Adipocyte (in vitro differentiated cells): Measurements from ENCODE around the gene IDH1.
A peak's percentile ranks its signal among the peaks of the same experiment; 100 is the strongest.

Source experiments
- DNase-seq: peaks from one replicate; pipeline ENCODE4 v3.0.0-alpha.2; 2015; ENCODE audit warnings: low read depth
- H3K27me3 ChIP-seq: replicated peaks from 2 replicates; pipeline ENCODE4 v1.7.0; 2013; ENCODE audit warnings: mild to moderate bottlenecking, low read length, moderate library complexity; ENCODE audit not compliant: control insufficient read depth, insufficient read depth
- H3K36me3 ChIP-seq: 2 replicates; pipeline ENCODE4 v1.7.0; 2013; ENCODE audit warnings: low read length, mild to moderate bottlenecking, moderate library complexity; ENCODE audit not compliant: control insufficient read depth, insufficient read depth, severe bottlenecking
- H3K4me1 ChIP-seq: 2 replicates; pipeline ENCODE4 v1.7.0; 2013; ENCODE audit warnings: mild to moderate bottlenecking, low read length, moderate library complexity; ENCODE audit not compliant: control insufficient read depth, insufficient read depth
- H3K4me3 ChIP-seq: 2 replicates; pipeline ENCODE4 v1.7.0; 2013; ENCODE audit warnings: mild to moderate bottlenecking, low read length, moderate library complexity
- H3K9ac ChIP-seq: 2 replicates; pipeline ENCODE4 v1.7.0; 2013; ENCODE audit warnings: mild to moderate bottlenecking, low read length, moderate library complexity
- H3K9me3 ChIP-seq: 2 replicates; pipeline ENCODE4 v1.7.0; 2013; ENCODE audit warnings: mild to moderate bottlenecking, low read length, moderate library complexity; ENCODE audit not compliant: control insufficient read depth

IDH1 gene

GRCh38 chr2:208256192-208256782 lies 1.4 kb upstream of the IDH1 start:
- no peaks in the 10 kb centered on the region for H3K27me3 ChIP-seq
- H3K4me3 ChIP-seq = no peak overlapping the region
- no peak for DNase-seq
- H3K9me3 ChIP-seq = no peaks in the 10 kb centered on the region
- peaks cover 22% of the 10 kb centered on the region for H3K36me3 ChIP-seq
- no peak overlapping the region for H3K9ac ChIP-seq
- H3K4me1 ChIP-seq = peaks cover 32% of the 10 kb centered on the region

GRCh38 chr2:208255557-208256106 lies 761 bp upstream of the IDH1 start:
- H3K9ac ChIP-seq = peak overlapping the region; percentile 94
- H3K27me3 ChIP-seq = no peaks in the 10 kb centered on the region
- H3K4me1 ChIP-seq = peaks cover 39% of the 10 kb centered on the region
- H3K36me3 ChIP-seq = peaks cover 28% of the 10 kb centered on the region
- no peaks in the 10 kb centered on the region for H3K9me3 ChIP-seq
- DNase-seq = no peak
- peak overlapping the region; percentile 93 for H3K4me3 ChIP-seq

GRCh38 chr2:208254118-208254870 lies 577 bp downstream of the IDH1 start:
- peak overlapping the region; percentile 94 for H3K9ac ChIP-seq
- no peaks in the 10 kb centered on the region for H3K9me3 ChIP-seq
- peak overlapping the region; percentile 93 for H3K4me3 ChIP-seq
- H3K27me3 ChIP-seq = no peaks in the 10 kb centered on the region
- peak; percentile 92 for DNase-seq
- peaks cover 52% of the 10 kb centered on the region for H3K4me1 ChIP-seq
- H3K36me3 ChIP-seq = peaks cover 39% of the 10 kb centered on the region

- Histone ChIP-seq H3K4me3 (peak overlapping the region; percentile 93), H3K36me3 (peaks cover 45% of the 10 kb centered on the region)
- peak; percentile 29 for DNase-seq
These were observed 1.2 kb downstream of the IDH1 start for GRCh38 chr2:208253600-208254117.

GRCh38 chr2:208252716-208253492 lies 2.0 kb downstream of the IDH1 start:
- peak overlapping the region; percentile 94 for H3K9ac ChIP-seq
- H3K4me3 ChIP-seq = peak overlapping the region; percentile 93
- H3K9me3 ChIP-seq = no peaks in the 10 kb centered on the region
- H3K36me3 ChIP-seq = peaks cover 53% of the 10 kb centered on the region
- H3K27me3 ChIP-seq = no peaks in the 10 kb centered on the region
- DNase-seq = peak; percentile 17
- H3K4me1 ChIP-seq = peaks cover 66% of the 10 kb centered on the region

More at GRCh38 chr2:208253600-208254117, 1.2 kb downstream of the IDH1 start:
- Histone ChIP-seq H3K4me1 (peaks cover 59% of the 10 kb centered on the region), H3K9me3 (no peaks in the 10 kb centered on the region), H3K27me3 (no peaks in the 10 kb centered on the region), H3K9ac (peak overlapping the region; percentile 94)

GRCh38 chr2:208251098-208251497 lies 3.8 kb downstream of the IDH1 start:
- H3K9me3 ChIP-seq = no peaks in the 10 kb centered on the region
- peaks cover 81% of the 10 kb centered on the region for H3K4me1 ChIP-seq
- peaks cover 60% of the 10 kb centered on the region for H3K36me3 ChIP-seq
- H3K4me3 ChIP-seq = peak overlapping the region; percentile 93
- no peaks in the 10 kb centered on the region for H3K27me3 ChIP-seq
- DNase-seq = no peak
- H3K9ac ChIP-seq = peak overlapping the region; percentile 64

- Histone ChIP-seq H3K27me3 (no peaks in the 10 kb centered on the region), H3K9me3 (no peaks in the 10 kb centered on the region), H3K4me3 (peak overlapping the region; percentile 64), H3K4me1 (peaks cover 81% of the 10 kb centered on the region), H3K36me3 (peaks cover 67% of the 10 kb centered on the region), H3K9ac (peak overlapping the region; percentile 64)
- peak; percentile 65 for DNase-seq
These were observed 4.5 kb downstream of the IDH1 start for GRCh38 chr2:208250388-208250787.

- Histone ChIP-seq H3K4me1 (peaks cover 89% of the 10 kb centered on the region), H3K9ac (no peak overlapping the region), H3K4me3 (peak overlapping the region; percentile 57), H3K36me3 (peaks cover 78% of the 10 kb centered on the region), H3K27me3 (no peaks in the 10 kb centered on the region), H3K9me3 (no peaks in the 10 kb centered on the region)
- peak; percentile 34 for DNase-seq
These were observed 5.6 kb downstream of the IDH1 start for GRCh38 chr2:208249296-208249695.

GRCh38 chr2:208248601-208249000 lies 6.3 kb downstream of the IDH1 start:
- Histone ChIP-seq H3K4me1 (peaks cover 89% of the 10 kb centered on the region), H3K9me3 (no peaks in the 10 kb centered on the region), H3K36me3 (peaks cover 85% of the 10 kb centered on the region), H3K4me3 (no peak overlapping the region), H3K27me3 (no peaks in the 10 kb centered on the region), H3K9ac (no peak overlapping the region)
- no peak for DNase-seq

- Histone ChIP-seq H3K4me1 (peaks cover 63% of the 10 kb centered on the region), H3K9ac (no peak overlapping the region), H3K36me3 (peaks cover 84% of the 10 kb centered on the region), H3K27me3 (no peaks in the 10 kb centered on the region), H3K4me3 (no peak overlapping the region), H3K9me3 (no peaks in the 10 kb centered on the region)
- no peak for DNase-seq
These were observed 9.1 kb downstream of the IDH1 start for GRCh38 chr2:208245746-208246145.

- Histone ChIP-seq H3K36me3 (peaks cover 86% of the 10 kb centered on the region), H3K4me1 (peaks cover 50% of the 10 kb centered on the region), H3K4me3 (no peak overlapping the region), H3K9ac (no peak overlapping the region), H3K9me3 (no peaks in the 10 kb centered on the region), H3K27me3 (no peaks in the 10 kb centered on the region)
- DNase-seq = no peak
These were observed 10.4 kb downstream of the IDH1 start for GRCh38 chr2:208244422-208244821.
